Type B pancreatic cell (in vitro differentiated cells): ENCODE data around the gene EPS8L3. TPM values are rescaled to one million over a fixed set of nuclear protein-coding genes. Genes with fewer than 3 reads are reported as not detected.
"Not testable (repeated sequence)": the region's sequence is repeated elsewhere in the genome, so short reads cannot be mapped to it uniquely, and the experiment has no call there.

Experiments used
- DNase-seq: peaks from one replicate; pipeline ENCODE4 v3.0.0; 2021; ENCODE audit warnings: mixed read lengths; ENCODE audit not compliant: unreplicated experiment; ENCODE audit errors: extremely low spot score
- H3K27ac Mint-ChIP-seq: 2 replicates; pipeline ENCODE4 v1.8.0; 2021; ENCODE audit warnings: mild to moderate bottlenecking, mixed read lengths
- H3K27me3 Mint-ChIP-seq: 2 replicates; pipeline ENCODE4 v1.8.0; 2021; ENCODE audit warnings: mixed read lengths
- H3K36me3 Mint-ChIP-seq: 2 replicates; pipeline ENCODE4 v1.8.0; 2021; ENCODE audit warnings: mixed read lengths
- H3K4me1 Mint-ChIP-seq: one replicate; pipeline ENCODE4 v1.8.0; 2021; ENCODE audit warnings: mixed read lengths; ENCODE audit not compliant: unreplicated experiment
- H3K4me3 Mint-ChIP-seq: 2 replicates; pipeline ENCODE4 v1.8.0; 2021; ENCODE audit warnings: mild to moderate bottlenecking, mixed read lengths
- H3K9me3 Mint-ChIP-seq: 2 replicates; pipeline ENCODE4 v1.8.0; 2021; ENCODE audit warnings: mixed read lengths
- CTCF ChIP-seq: fragments of 200-600 bp; sonication (generic); conservative IDR thresholded peaks from 2 replicates; pipeline ENCODE4 v1.5.0; 2021; ENCODE audit warnings: antibody characterized with exemption, mild to moderate bottlenecking
- total RNA-seq: library from RNA; stranded (reverse); gene quantifications from 2 replicates; pipeline ENCODE4 v1.2.1, GENCODE V29; 2021; ENCODE audit warnings: low replicate concordance

Gene EPS8L3
- total RNA-seq, 1 donor from 2014 or later = 9.9 TPM

- Mint-ChIP-seq H3K4me3 (no peak overlapping the region), H3K36me3 (no peaks in the 10 kb centered on the region), H3K27ac (no peak overlapping the region), H3K9me3 (no peaks in the 10 kb centered on the region), H3K4me1 (no peaks in the 10 kb centered on the region), H3K27me3 (peaks cover 11% of the 10 kb centered on the region)
- TF ChIP-seq CTCF = no peak
- DNase-seq = no peak
These were observed 14.5 kb downstream of the EPS8L3 start for GRCh38 chr1:109749221-109749620.

GRCh38 chr1:109748311-109748710, 15.4 kb downstream of the EPS8L3 start:
- peaks cover 11% of the 10 kb centered on the region for H3K27me3 Mint-ChIP-seq
- not testable (repeated sequence) for H3K4me3 Mint-ChIP-seq, H3K36me3 Mint-ChIP-seq, H3K27ac Mint-ChIP-seq, DNase-seq, H3K9me3 Mint-ChIP-seq, H3K4me1 Mint-ChIP-seq

GRCh38 chr1:109740615-109741373, 22.9 kb downstream of the EPS8L3 start, which contains the start of gene GSTM3:
Gene GSTM3 (minus strand): TSS chr1:109741038. CDS start chr1:109740287, 751 bp downstream.
- Mint-ChIP-seq H3K27ac (peak within 1 kb of the TSS; percentile 73), H3K36me3 (peaks cover 10% of the 10 kb centered on the region), H3K4me3 (peak within 1 kb of the TSS; percentile 86), H3K9me3 (no peaks in the 10 kb centered on the region), H3K4me1 (peaks cover 6% of the 10 kb centered on the region), H3K27me3 (peaks cover 9% of the 10 kb centered on the region)
- no peak for DNase-seq
- no peak for TF ChIP-seq CTCF

GRCh38 chr1:109739738-109740614, 23.7 kb downstream of the EPS8L3 start:
- peak overlapping the region; percentile 73 for H3K27ac Mint-ChIP-seq
- H3K27me3 Mint-ChIP-seq = peaks cover 8% of the 10 kb centered on the region
- H3K36me3 Mint-ChIP-seq = peaks cover 10% of the 10 kb centered on the region
- no peaks in the 10 kb centered on the region for H3K9me3 Mint-ChIP-seq
- TF ChIP-seq CTCF = no peak
- peaks cover 6% of the 10 kb centered on the region for H3K4me1 Mint-ChIP-seq
- peak overlapping the region; percentile 86 for H3K4me3 Mint-ChIP-seq
- peak; percentile 89 for DNase-seq

GRCh38 chr1:109733236-109733870, 30.4 kb downstream of the EPS8L3 start:
- Mint-ChIP-seq H3K9me3 (no peaks in the 10 kb centered on the region), H3K36me3 (peaks cover 10% of the 10 kb centered on the region), H3K27me3 (no peaks in the 10 kb centered on the region), H3K4me1 (peaks cover 12% of the 10 kb centered on the region), H3K4me3 (no peak overlapping the region), H3K27ac (no peak overlapping the region)
- no peak for TF ChIP-seq CTCF
- no peak for DNase-seq
